Suprapubic skin (tissue), 4 donors: Measurements from ENCODE around the gene CCDC85C. TPM values are rescaled to one million over a fixed set of nuclear protein-coding genes. Genes with fewer than 3 reads are reported as not detected.

ENCODE experiments used
- DNase-seq, 2 donors: peaks; one replicate each; pipeline ENCODE4 v3.0.0-alpha.2; 2019; ENCODE audit warnings: low spot score in 2 of 2
- H3K27ac ChIP-seq: fragments of 200-600 bp; sonication (generic); one replicate; pipeline ENCODE4 v1.5.1; 2019
- H3K27me3 ChIP-seq: fragments of 200-600 bp; sonication (generic); one replicate; pipeline ENCODE4 v1.5.1; 2019
- H3K36me3 ChIP-seq: fragments of 200-600 bp; sonication (generic); one replicate; pipeline ENCODE4 v1.5.1; 2019
- H3K4me1 ChIP-seq: fragments of 200-600 bp; sonication (generic); one replicate; pipeline ENCODE4 v1.5.1; 2019
- H3K4me3 ChIP-seq: fragments of 200-600 bp; sonication (generic); one replicate; pipeline ENCODE4 v1.5.1; 2019; ENCODE audit warnings: mild to moderate bottlenecking
- H3K9me3 ChIP-seq: fragments of 200-600 bp; sonication (generic); one replicate; pipeline ENCODE4 v1.5.1; 2019
- EP300 ChIP-seq: sonication (generic); formaldehyde crosslinking; IDR thresholded peaks from one replicate; pipeline ENCODE4 v1.6.1; 2017; ENCODE audit warnings: antibody characterized with exemption
- POLR2A ChIP-seq, 2 donors: fragments of 450-650 bp; IDR thresholded peaks; one replicate each; pipeline ENCODE4 v1.6.1; 2017; ENCODE audit warnings: antibody characterized with exemption in 2 of 2, mild to moderate bottlenecking in 2 of 2, moderate library complexity in 2 of 2
- POLR2AphosphoS5 ChIP-seq, 3 donors: sonication (generic); formaldehyde crosslinking; IDR thresholded peaks; one replicate each; pipeline ENCODE4 v1.6.1; 2017; ENCODE audit warnings: antibody characterized with exemption in 3 of 3
- WGBS: methylation state at CpG from one replicate; pipeline ENCODE4 v1.1.5; 2018; 5-methylcytosine and 5-hydroxymethylcytosine counted together
- total RNA-seq, 4 donors: library from RNA; depleted of rRNA; stranded (reverse); fragments of >200 nt; gene quantifications; one replicate each; pipeline ENCODE4 v1.1.0, GENCODE V29; 2016
- TF ChIP-seq, protein P1 (sequence below), 2 donors: fragments of 200-600 bp in 1 of 2; fragments of 450-650 bp in 1 of 2; sonication (generic) in 1 of 2; IDR thresholded peaks; one replicate each; pipeline ENCODE4 v1.5.1; 2016 to 2019; ENCODE audit warnings: antibody characterized with exemption in 2 of 2, mild to moderate bottlenecking in 1 of 2, moderate library complexity in 1 of 2

Gene CCDC85C
- 10 to 100 TPM; 18.8 to 53.2 (median 48.0) TPM for total RNA-seq

DNA sequence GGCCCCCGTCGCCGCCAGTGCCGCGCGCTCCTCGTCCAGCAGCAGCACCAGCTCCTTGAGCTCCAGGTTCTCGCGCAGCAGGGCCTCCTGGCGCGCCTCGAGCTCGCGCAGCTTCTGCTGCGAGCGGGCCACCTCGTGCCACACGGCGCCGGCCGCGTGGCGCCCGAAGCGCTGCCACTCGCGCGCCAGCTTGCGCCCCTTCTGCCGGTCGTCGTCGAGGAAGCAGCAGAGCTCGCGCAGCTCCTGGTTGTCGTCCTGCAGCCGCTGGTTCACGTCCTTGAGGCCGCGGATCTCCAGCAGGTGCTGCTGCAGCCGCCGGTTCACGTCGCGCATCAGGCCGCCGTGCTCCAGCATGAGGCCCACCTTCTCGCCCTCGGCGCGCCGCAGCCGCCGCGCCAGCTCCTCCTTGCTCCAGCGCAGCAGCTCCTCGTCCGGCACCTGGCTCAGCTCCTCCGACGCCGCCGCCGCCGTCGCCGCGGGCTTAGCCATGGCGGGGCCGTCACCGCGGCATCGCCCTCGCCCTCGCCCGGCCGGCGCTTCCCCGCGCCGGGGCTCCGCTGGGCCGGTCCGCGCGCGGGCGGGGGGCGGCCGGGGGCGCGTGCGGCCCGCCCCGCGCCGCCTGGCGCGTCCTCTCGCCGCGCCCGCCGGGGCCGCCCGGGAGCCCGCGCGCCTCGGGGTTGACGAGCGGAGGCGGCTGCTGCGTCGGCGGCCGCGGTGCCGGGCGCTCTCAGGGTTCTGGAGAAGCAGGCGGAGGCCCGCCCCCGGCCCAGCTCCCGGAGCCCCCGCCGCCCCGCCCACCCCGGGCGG is at the start of gene CCDC85C:
Gene CCDC85C, minus strand, starts transcription at position 737 of the 807 bp plus-strand sequence. Its CDS starts 248 bp downstream, at position 489.
- Histone ChIP-seq H3K9me3 (no peaks in the 10 kb centered on the region), H3K4me3 (peak within 1 kb of the TSS; percentile 77), H3K4me1 (peaks cover 42% of the 10 kb centered on the region), H3K27me3 (peaks cover 6% of the 10 kb centered on the region), H3K36me3 (no peaks in the 10 kb centered on the region), H3K27ac (peak within 1 kb of the TSS; percentile 88)
- WGBS = 5% methylated on average over 49 of the region's 128 CpGs
- DNase-seq = no peak
- TF ChIP-seq POLR2A (IDR thresholded peaks at IDR 0.05) = no peak
- peak in 1 of 3 donors; percentile 69 for TF ChIP-seq POLR2AphosphoS5 (IDR thresholded peaks at IDR 0.05)

DNA sequence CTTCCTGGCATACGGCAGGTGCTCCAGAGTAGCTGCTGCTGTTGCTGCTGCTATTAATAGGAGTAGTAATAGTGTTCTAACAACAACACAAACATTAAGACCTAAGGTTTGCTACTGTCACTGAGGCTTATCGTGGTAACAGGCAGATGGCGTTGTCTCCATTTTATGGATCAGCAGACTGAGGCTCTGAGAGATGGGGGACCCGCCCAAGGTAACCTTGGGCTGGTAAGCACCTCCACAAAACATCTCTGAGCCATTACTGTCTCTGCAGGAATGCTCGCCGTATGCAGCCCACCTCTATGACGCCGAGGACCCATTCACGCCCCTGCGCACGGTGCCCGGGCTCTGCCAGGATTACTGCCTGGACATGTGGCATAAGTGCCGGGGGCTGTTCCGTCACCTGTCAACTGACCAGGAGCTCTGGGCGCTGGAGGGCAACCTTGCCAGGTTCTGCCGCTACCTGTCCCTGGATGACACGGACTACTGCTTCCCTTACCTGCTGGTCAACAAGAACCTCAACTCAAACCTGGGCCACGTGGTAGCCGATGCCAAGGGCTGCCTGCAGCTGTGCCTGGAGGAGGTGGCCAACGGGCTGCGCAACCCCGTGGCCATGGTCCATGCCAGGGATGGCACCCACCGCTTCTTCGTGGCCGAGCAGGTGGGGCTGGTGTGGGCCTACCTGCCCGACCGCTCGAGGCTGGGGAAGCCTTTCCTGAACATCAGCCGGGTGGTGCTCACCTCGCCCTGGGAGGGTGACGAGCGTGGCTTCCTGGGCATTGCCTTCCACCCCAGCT is 48.1 kb upstream of the CCDC85C start:
- no peak for TF ChIP-seq POLR2AphosphoS5 (IDR thresholded peaks at IDR 0.05)
- no peak for TF ChIP-seq POLR2A (IDR thresholded peaks at IDR 0.05)
- TF ChIP-seq EP300 = no peak
- TF ChIP-seq, protein P1, sequence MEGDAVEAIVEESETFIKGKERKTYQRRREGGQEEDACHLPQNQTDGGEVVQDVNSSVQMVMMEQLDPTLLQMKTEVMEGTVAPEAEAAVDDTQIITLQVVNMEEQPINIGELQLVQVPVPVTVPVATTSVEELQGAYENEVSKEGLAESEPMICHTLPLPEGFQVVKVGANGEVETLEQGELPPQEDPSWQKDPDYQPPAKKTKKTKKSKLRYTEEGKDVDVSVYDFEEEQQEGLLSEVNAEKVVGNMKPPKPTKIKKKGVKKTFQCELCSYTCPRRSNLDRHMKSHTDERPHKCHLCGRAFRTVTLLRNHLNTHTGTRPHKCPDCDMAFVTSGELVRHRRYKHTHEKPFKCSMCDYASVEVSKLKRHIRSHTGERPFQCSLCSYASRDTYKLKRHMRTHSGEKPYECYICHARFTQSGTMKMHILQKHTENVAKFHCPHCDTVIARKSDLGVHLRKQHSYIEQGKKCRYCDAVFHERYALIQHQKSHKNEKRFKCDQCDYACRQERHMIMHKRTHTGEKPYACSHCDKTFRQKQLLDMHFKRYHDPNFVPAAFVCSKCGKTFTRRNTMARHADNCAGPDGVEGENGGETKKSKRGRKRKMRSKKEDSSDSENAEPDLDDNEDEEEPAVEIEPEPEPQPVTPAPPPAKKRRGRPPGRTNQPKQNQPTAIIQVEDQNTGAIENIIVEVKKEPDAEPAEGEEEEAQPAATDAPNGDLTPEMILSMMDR (IDR thresholded peaks at IDR 0.05) = no peak
- Histone ChIP-seq H3K36me3 (no peaks in the 10 kb centered on the region), H3K9me3 (no peaks in the 10 kb centered on the region), H3K4me1 (no peaks in the 10 kb centered on the region), H3K27me3 (peaks cover 4% of the 10 kb centered on the region), H3K27ac (no peak overlapping the region), H3K4me3 (no peak overlapping the region)
- WGBS = 91% methylated on average over 17 of the region's 32 CpGs
- DNase-seq = no peak

DNA sequence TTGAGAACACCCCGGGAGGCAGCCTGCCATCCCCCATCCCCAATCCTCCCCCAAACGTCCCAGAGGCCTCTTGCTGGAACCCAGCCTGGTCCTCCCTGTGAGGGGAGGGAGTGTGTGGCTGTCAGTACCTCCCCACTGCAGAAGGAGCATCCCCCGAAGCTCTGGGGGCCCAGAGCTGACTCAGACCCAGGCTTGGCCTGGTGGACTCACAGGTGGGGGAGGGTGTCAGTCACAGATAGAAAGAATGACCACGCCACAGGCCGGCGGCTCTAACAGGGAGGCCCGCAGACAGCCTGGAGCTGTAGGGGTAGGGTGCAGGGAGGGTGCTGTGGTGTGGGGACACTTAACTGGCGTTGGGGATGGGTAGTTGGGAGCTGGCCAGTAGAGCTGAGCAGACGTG is 46.2 kb upstream of the CCDC85C start:
- Histone ChIP-seq H3K4me1 (peaks cover 8% of the 10 kb centered on the region), H3K4me3 (no peak overlapping the region), H3K9me3 (no peaks in the 10 kb centered on the region), H3K36me3 (no peaks in the 10 kb centered on the region), H3K27ac (no peak overlapping the region), H3K27me3 (peaks cover 5% of the 10 kb centered on the region)
- WGBS = 93% methylated on average over 3 of the region's 9 CpGs
- TF ChIP-seq, protein P1 (IDR thresholded peaks at IDR 0.05) = no peak
- TF ChIP-seq POLR2A (IDR thresholded peaks at IDR 0.05) (no peak), POLR2AphosphoS5 (IDR thresholded peaks at IDR 0.05) (no peak), EP300 (no peak)
- DNase-seq = no peak

DNA sequence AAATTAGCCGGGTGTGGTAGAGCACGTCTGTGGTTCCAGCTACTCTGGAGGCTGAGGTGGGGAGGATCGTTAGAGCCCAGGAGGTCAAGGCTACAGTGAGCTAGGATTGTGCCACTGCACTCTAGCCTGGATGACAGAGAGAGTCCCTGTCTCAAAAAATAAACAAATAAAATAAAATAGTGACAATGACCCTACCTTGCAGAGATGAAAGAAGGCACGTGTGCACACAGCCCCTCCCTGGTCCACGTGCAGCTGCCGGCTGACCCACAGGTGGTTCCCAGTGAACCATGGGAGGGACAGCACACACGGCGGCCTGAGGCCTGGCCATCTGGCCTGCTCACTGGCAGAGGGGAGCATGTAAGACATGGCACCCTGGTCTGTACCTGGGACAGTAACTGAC is 45.6 kb upstream of the CCDC85C start:
- Histone ChIP-seq H3K9me3 (no peaks in the 10 kb centered on the region), H3K36me3 (no peaks in the 10 kb centered on the region), H3K27me3 (peaks cover 10% of the 10 kb centered on the region), H3K27ac (no peak overlapping the region), H3K4me3 (no peak overlapping the region), H3K4me1 (peaks cover 14% of the 10 kb centered on the region)
- DNase-seq = no peak
- 73% methylated on average over 8 of the region's 8 CpGs for WGBS
- TF ChIP-seq EP300 = no peak
- TF ChIP-seq POLR2A (IDR thresholded peaks at IDR 0.05) = no peak
- no peak for TF ChIP-seq POLR2AphosphoS5 (IDR thresholded peaks at IDR 0.05)
- TF ChIP-seq, protein P1 (IDR thresholded peaks at IDR 0.05) = no peak

DNA sequence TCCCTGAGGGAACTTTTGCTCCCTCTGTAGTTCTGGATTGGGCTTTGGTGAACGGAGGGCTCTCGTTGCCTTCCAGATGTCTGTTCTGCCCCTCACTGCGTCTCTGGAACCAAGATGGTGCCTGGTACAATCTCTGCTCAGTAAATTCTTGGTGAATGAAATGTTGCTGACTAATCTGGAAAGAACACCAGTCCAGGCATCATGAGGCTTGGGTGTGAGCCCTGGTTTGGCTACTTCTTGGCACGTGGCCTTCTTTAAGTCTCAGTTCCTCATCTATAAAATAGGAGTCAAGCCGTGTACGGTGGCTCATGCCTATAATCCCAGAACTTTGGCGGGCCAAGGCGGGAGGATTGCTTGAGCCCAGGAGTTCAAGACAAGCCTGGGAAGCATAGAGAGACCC is 45.2 kb upstream of the CCDC85C start:
- H3K4me3 ChIP-seq = no peak overlapping the region
- peaks cover 10% of the 10 kb centered on the region for H3K27me3 ChIP-seq
- H3K4me1 ChIP-seq = peaks cover 17% of the 10 kb centered on the region
- no peak for DNase-seq
- H3K36me3 ChIP-seq = no peaks in the 10 kb centered on the region
- H3K9me3 ChIP-seq = no peaks in the 10 kb centered on the region
- 76% methylated on average over 8 of the region's 8 CpGs for WGBS
- H3K27ac ChIP-seq = no peak overlapping the region
- no peak for TF ChIP-seq POLR2A (IDR thresholded peaks at IDR 0.05)
- TF ChIP-seq, protein P1 (IDR thresholded peaks at IDR 0.05) = no peak
- no peak for TF ChIP-seq POLR2AphosphoS5 (IDR thresholded peaks at IDR 0.05)
- TF ChIP-seq EP300 = no peak
